HepG2 (cell line): ENCODE data around the gene FOCAD. TPM values are rescaled to one million over a fixed set of nuclear protein-coding genes. Genes with fewer than 3 reads are reported as not detected.

Experiments
- ATAC-seq: fragments of 200-7000 bp; cut with Tn5 transposase; 3 replicates; pipeline ENCODE4 v1.9.1; 2020; ENCODE audit warnings: mild to moderate bottlenecking, moderate library complexity
- Bru-seq: library from RNA; stranded (reverse); fragments of 400-500 nt; gene quantifications from one replicate; lab custom pipeline; 2021; lab: Mats Ljungman, UMichigan
- BruChase-seq, 2 experiments: library from RNA; stranded (reverse); fragments of 400-500 nt; gene quantifications; one replicate each; lab custom pipeline; 2021; lab: Mats Ljungman, UMichigan
- BruUV-seq: library from RNA; stranded (reverse); fragments of 400-500 nt; replicated peaks from 2 replicates; lab custom pipeline; 2021; lab: Mats Ljungman, UMichigan
- CTCF ChIA-PET: fragments of 300-600 bp; formaldehyde crosslinking; extraction: SDS; loops from one replicate; lab custom pipeline; 2021; ENCODE audit warnings: low total read pairs, inconsistent platforms, low intra/inter-chr PET ratio; lab: Yijun Ruan, JAX
- POLR2A ChIA-PET: fragments of 350-600 bp; sonication (Branson Sonifier 250); formaldehyde crosslinking; loops from one replicate; lab custom pipeline; 2020; ENCODE audit warnings: antibody characterized with exemption, inconsistent platforms; lab: Yijun Ruan, JAX
- DNase-seq: peaks from one replicate; pipeline ENCODE4 v3.0.0-alpha.2; 2015; ENCODE audit warnings: low spot score
- FAIRE-seq: peaks from 3 replicates; lab custom pipeline; 2011; peaks lifted over from hg19 to GRCh38; lab: Jason Lieb, UNC
- H2AFZ ChIP-seq: one replicate; pipeline ENCODE4 v1.6.1; 2011; ENCODE audit warnings: low read length, inconsistent platforms
- H3K27ac ChIP-seq: fragments of 300-600 bp; 3 replicates; pipeline ENCODE4 v1.8.0; 2011; ENCODE audit warnings: mixed run types, mild to moderate bottlenecking, mixed read lengths, low read length, inconsistent platforms; ENCODE audit not compliant: insufficient read depth; ENCODE audit errors: extremely low read length
- H3K27me3 ChIP-seq, 2 experiments: fragments of 200-600 bp in 1 of 2; 2 replicates in 1 of 2; 3 replicates in 1 of 2; pipeline versions ENCODE4 v1.6.0 to v1.8.0; 2011; ENCODE audit warnings: low read length in 2 of 2, mild to moderate bottlenecking in 2 of 2, moderate library complexity in 2 of 2, inconsistent platforms in 1 of 2; ENCODE audit not compliant: insufficient read depth in 2 of 2, control insufficient read depth in 1 of 2
- H3K36me3 ChIP-seq, 2 experiments: fragments of 200-600 bp in 1 of 2; replicated peaks in 1 of 2; 2 replicates in 1 of 2; 3 replicates in 1 of 2; pipeline versions ENCODE4 v1.5.1 to v1.8.0; 2011; ENCODE audit warnings: low read length in 2 of 2, inconsistent platforms in 1 of 2; ENCODE audit not compliant: insufficient read depth in 2 of 2, control insufficient read depth in 1 of 2
- H3K4me1 ChIP-seq: 2 replicates; pipeline ENCODE4 v1.5.1; 2012; ENCODE audit warnings: low read length, inconsistent platforms; ENCODE audit not compliant: insufficient read depth
- H3K4me2 ChIP-seq: 2 replicates; pipeline ENCODE4 v1.6.0; 2011; ENCODE audit warnings: low read depth, low read length, inconsistent platforms
- H3K4me3 ChIP-seq, 3 experiments: fragments of 200-600 bp in 1 of 3; sonication (generic), shearing (Covaris generic) in 1 of 3; replicated peaks in 1 of 3; 2 replicates each; pipeline ENCODE4 v1.5.1; 2011 to 2016; ENCODE audit warnings: low read length in 3 of 3, inconsistent platforms in 2 of 3, low read depth in 2 of 3, mild to moderate bottlenecking in 2 of 3, control low read depth in 1 of 3, mixed read lengths in 1 of 3; ENCODE audit not compliant: insufficient read depth in 1 of 3
- H3K79me2 ChIP-seq: one replicate; pipeline ENCODE4 v1.6.1; 2011; ENCODE audit warnings: low read length, inconsistent platforms; ENCODE audit not compliant: insufficient read depth
- H3K9ac ChIP-seq: 2 replicates; pipeline ENCODE4 v1.6.0; 2011; ENCODE audit warnings: mild to moderate bottlenecking, low read depth, low read length, inconsistent platforms; ENCODE audit not compliant: insufficient read depth
- H3K9me3 ChIP-seq: 2 replicates; pipeline ENCODE4 v1.5.1; 2012; ENCODE audit warnings: mild to moderate bottlenecking, low read length
- H4K20me1 ChIP-seq: 2 replicates; pipeline ENCODE4 v1.6.0; 2011; ENCODE audit warnings: inconsistent platforms, mild to moderate bottlenecking, low read length, moderate library complexity; ENCODE audit not compliant: insufficient read depth
- GATAD1 ChIP-seq: IDR thresholded peaks from 2 replicates; pipeline ENCODE4 v1.6.1; 2016; ENCODE audit warnings: missing genetic modification reagents, missing compliant biosample characterization
- KDM1A ChIP-seq: IDR thresholded peaks from 2 replicates; pipeline ENCODE4 v1.6.1; 2016; ENCODE audit warnings: missing compliant biosample characterization
- MTF1 ChIP-seq: sonication (generic); formaldehyde crosslinking; IDR thresholded peaks from 2 replicates; pipeline ENCODE4 v1.5.0; 2020; ENCODE audit warnings: missing genetic modification reagents
- SETDB1 ChIP-seq: sonication (generic); formaldehyde crosslinking; IDR thresholded peaks from 2 replicates; pipeline ENCODE4 v1.5.1; 2020; ENCODE audit warnings: missing genetic modification reagents, mild to moderate bottlenecking, borderline replicate concordance
- ZNF224 ChIP-seq: sonication (generic); formaldehyde crosslinking; IDR thresholded peaks from 2 replicates; pipeline ENCODE4 v1.5.0; 2020; ENCODE audit warnings: mild to moderate bottlenecking, missing genetic modification reagents
- ZNF317 ChIP-seq: sonication (generic); formaldehyde crosslinking; IDR thresholded peaks from 2 replicates; pipeline ENCODE4 v1.5.0; 2020; ENCODE audit warnings: mild to moderate bottlenecking, missing genetic modification reagents
- ZNF709 ChIP-seq: sonication (generic); formaldehyde crosslinking; IDR thresholded peaks from 2 replicates; pipeline ENCODE4 v1.5.0; 2020; ENCODE audit warnings: mild to moderate bottlenecking, missing genetic modification reagents
- ZNF839 ChIP-seq: sonication (generic); formaldehyde crosslinking; IDR thresholded peaks from 2 replicates; pipeline ENCODE4 v1.4.0; 2020; ENCODE audit warnings: missing genetic modification reagents, mild to moderate bottlenecking, borderline replicate concordance
- WGBS: methylation state at CpG from one replicate; pipeline ENCODE4 v1.1.6; 2017; ENCODE audit warnings: low lambda C conversion rate; 5-methylcytosine and 5-hydroxymethylcytosine counted together
- in situ Hi-C: cut with HindIII; loops from 2 replicates; pipeline ENCODE4 v1.10.0; 2017; ENCODE audit warnings: low pct_unique_long_range_greater_than_20kb; ENCODE audit not compliant: extremely low pct_ligation_motif_present
- intact Hi-C: fragments of 100-400 bp; cut with micrococcal nuclease; formaldehyde crosslinking; loops from one replicate; pipeline ENCODE4 v1.10.0; 2022; ENCODE audit not compliant: unreplicated experiment
- long read RNA-seq, 2 experiments: library from RNA in 1 of 2; library from polyadenylated mRNA in 1 of 2; stranded (forward) in 1 of 2; unstranded in 1 of 2; transcript quantifications; one replicate each; pipeline ENCODE4 v2.0.0, GENCODE V29; 2019 to 2022
- polyA minus RNA-seq, 3 experiments: library from RNA; depleted of rRNA, polyadenylated mRNA; stranded (reverse); fragments of >200 nt; gene quantifications; 2 replicates each; pipeline ENCODE4 v1.2.3, GENCODE V29; 2011; ENCODE audit warnings: low replicate concordance in 1 of 3
- polyA plus RNA-seq, 8 experiments: library from polyadenylated mRNA; depleted of rRNA in 3 of 8; stranded (reverse) in 7 of 8; unstranded in 1 of 8; fragments of >200 nt; fragmentation: Illumina TruSeq in 4 of 8; extraction: Trizol in 4 of 8; gene quantifications; 2 replicates each; pipeline versions ENCODE4 v1.2.1 to v1.2.3, GENCODE V29; 2011 to 2016; ENCODE audit warnings: low read depth in 4 of 8, missing spikeins in 1 of 8, mixed read lengths in 1 of 8; ENCODE audit not compliant: insufficient read depth in 1 of 8
- total RNA-seq, 5 experiments: library from RNA; depleted of rRNA; stranded (reverse); fragments of >200 nt; fragmentation: Illumina TruSeq; extraction: Trizol; gene quantifications; 2 replicates each; pipeline ENCODE4 v1.2.3, GENCODE V29; 2016; ENCODE audit warnings: low read depth in 1 of 5
- TF ChIP-seq, protein P1 (sequence below): sonication (generic); formaldehyde crosslinking; IDR thresholded peaks from 2 replicates; pipeline ENCODE4 v1.5.1; 2020; ENCODE audit warnings: mild to moderate bottlenecking, moderate library complexity, missing genetic modification reagents

FOCAD gene, protein sequence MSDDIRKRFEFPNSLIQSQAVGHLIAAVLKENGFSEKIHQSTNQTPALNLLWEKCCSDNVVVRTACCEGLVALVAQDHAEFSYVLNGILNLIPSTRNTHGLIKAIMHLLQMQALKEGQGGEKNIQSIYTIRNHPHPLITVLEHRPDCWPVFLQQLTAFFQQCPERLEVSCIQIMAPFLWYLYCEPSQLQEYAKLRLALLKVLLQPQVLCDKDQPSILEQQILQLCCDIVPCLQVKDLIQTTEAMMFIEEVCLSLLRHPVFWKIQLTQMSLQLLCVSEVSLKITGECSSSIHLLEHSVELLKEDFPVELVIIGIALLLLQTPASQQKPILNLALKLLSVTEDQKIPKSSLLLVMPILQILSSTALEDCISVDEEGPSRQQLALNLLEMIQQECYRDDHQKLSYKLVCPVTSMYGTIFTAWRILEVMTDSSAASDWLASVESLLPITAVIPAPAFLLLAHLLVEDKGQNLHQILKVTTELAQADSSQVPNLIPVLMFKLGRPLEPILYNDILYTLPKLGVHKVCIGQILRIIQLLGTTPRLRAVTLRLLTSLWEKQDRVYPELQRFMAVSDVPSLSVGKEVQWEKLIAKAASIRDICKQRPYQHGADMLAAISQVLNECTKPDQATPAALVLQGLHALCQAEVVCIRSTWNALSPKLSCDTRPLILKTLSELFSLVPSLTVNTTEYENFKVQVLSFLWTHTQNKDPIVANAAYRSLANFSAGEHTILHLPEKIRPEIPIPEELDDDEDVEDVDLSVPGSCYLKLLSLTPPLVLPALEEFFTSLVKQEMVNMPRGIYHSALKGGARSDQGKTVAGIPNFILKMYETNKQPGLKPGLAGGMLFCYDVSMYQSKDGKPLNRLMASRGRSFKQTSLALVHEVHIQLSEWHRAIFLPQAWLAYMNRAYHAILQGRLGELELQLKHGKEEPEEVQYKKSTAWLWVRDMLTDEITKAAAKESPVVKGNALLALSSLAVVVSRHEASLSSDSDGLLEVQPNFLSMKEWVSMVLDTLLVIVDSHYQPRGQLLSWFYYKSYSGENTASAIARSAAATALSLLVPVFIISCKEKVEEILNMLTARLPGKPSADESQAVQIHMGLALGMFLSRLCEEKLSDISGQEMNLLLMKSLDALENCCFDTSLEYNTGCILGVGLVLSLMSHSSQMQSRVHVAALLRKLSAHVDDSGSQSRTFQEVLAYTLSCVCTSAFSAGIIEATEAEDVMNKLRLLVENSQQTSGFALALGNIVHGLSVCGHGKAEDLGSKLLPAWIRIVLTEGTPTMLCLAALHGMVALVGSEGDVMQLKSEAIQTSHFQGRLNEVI (N-terminal part only)
- total RNA-seq (2016; rRNA removed; fragmentation: Illumina TruSeq; extraction: Trizol) (31.1 and 52.7 TPM in 2 replicates), polyA plus RNA-seq (2011; rRNA removed) (14.6 and 18.0 TPM in 2 replicates), polyA minus RNA-seq (2011; rRNA and poly(A)+ RNA removed; ENCODE audit: low replicate concordance) (107 and 126 TPM in 2 replicates), Bru-seq, nascent RNA (percentile 62 among the genes with signal in this experiment), BruChase-seq, experiment 1, labeled RNA remaining after a 6-hour chase (percentile 49 among the genes with signal in this experiment), BruChase-seq, experiment 2, labeled RNA remaining after a 2-hour chase (percentile 57 among the genes with signal in this experiment)
- total RNA-seq (2016; cell fraction: cytosol; rRNA removed; fragmentation: Illumina TruSeq; extraction: Trizol; ENCODE audit: low read depth): 26.3 and 27.6 TPM in 2 replicates
- 29.2 and 47.9 TPM in 2 replicates for total RNA-seq (2016; cell fraction: insoluble cytoplasmic fraction; rRNA removed; fragmentation: Illumina TruSeq; extraction: Trizol)
- total RNA-seq (2016; cell fraction: membrane; rRNA removed; fragmentation: Illumina TruSeq; extraction: Trizol): 25.4 and 36.7 TPM in 2 replicates
- total RNA-seq (2016; cell fraction: nucleus; rRNA removed; fragmentation: Illumina TruSeq; extraction: Trizol): 37.8 and 42.8 TPM in 2 replicates
- polyA plus RNA-seq (2011; cell fraction: cytosol; rRNA removed): 11.3 and 11.6 TPM in 2 replicates
- 19.6 and 24.6 TPM in 2 replicates for polyA plus RNA-seq (2011; cell fraction: nucleus; rRNA removed)
- polyA plus RNA-seq (2012): 9.1 and 11.1 TPM in 2 replicates
- polyA plus RNA-seq (2016; cell fraction: cytosol; fragmentation: Illumina TruSeq; extraction: Trizol; ENCODE audit: low read depth): 0.66 and 0.68 TPM in 2 replicates
- 20.9 and 21.6 TPM in 2 replicates for polyA plus RNA-seq (2016; cell fraction: insoluble cytoplasmic fraction; fragmentation: Illumina TruSeq; extraction: Trizol; ENCODE audit: low read depth)
- polyA plus RNA-seq (2016; cell fraction: membrane; fragmentation: Illumina TruSeq; extraction: Trizol; ENCODE audit: low read depth): 2.1 and 2.2 TPM in 2 replicates
- polyA plus RNA-seq (2016; cell fraction: nucleus; fragmentation: Illumina TruSeq; extraction: Trizol; ENCODE audit: insufficient read depth, low read depth): 12.2 and 12.4 TPM in 2 replicates
- 46.4 and 48.7 TPM in 2 replicates for polyA minus RNA-seq (2011; cell fraction: cytosol; rRNA and poly(A)+ RNA removed)
- polyA minus RNA-seq (2011; cell fraction: nucleus; rRNA and poly(A)+ RNA removed): 77.1 and 88.3 TPM in 2 replicates
- long read RNA-seq, experiment 1, partial matches to known transcripts: 4 of 6 reads
- long read RNA-seq, experiment 1, other reads (novel, unspliced or antisense): 2 of 6 reads
- long read RNA-seq, experiment 2, partial matches to known transcripts: 18 of 27 reads
- long read RNA-seq, experiment 2, other reads (novel, unspliced or antisense): 9 of 27 reads

DNA sequence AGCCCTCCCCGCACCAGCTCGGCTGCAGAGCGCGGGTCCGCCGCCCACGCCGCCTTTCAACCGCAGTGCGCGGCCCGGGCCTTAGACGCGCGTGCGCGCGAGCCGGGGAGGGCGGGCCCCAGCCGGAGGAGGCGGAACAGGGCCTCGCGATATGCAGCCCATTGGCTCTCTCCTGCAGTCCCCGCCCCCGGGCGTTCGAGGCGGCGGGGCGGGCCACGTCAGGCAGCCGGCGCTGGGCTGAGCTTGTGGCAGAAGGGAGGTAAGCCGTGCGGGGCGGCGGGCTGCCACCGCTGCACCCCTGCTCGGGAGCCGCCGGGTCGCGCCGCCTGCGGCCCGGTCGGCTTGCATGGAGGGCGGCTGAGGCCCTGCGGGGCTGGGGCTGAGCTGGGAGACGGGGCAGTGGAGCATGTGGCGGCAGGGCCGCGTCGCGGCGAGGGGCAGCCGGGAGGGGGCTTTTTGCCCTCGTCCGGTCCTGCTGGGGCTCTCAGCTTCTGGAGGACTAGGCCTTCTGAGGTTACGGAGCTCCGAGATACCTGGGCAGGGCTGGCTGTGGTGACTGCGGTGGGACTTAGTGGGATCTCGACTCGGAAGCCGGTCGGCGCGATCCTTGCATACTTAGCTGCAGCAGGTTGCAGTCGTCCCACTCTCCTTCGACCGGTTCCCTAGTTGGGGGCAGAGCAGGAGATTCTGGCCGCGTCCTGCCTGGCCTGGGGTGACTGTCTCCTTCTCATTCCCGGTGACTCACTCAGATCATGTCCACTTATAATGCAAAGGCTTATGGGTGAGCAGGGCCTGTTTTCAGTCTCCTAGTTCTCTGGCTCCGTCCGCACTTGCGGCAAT lies at the start of gene FOCAD:
TSS of gene FOCAD (plus strand) at position 225 of the 840 bp plus-strand sequence. CDS start 31,095 bp downstream, outside the sequence.
- H3K4me2 ChIP-seq: peak within 1 kb of the TSS; percentile 90
- POLR2A ChIA-PET: interaction anchor here (0.8 to 2.0 kb wide), 11 partner anchors 8 to 1454 kb away, joined by 3 to 30 read pairs (median 5); partner anchors contain the start of genes DENND4C and MLLT3
- peak within 1 kb of the TSS; percentile 97 for H3K9ac ChIP-seq
- no peaks in the 10 kb centered on the region for H3K36me3 ChIP-seq
- 3% methylated on average over 24 of the region's 78 CpGs for WGBS
- H4K20me1 ChIP-seq: no peaks in the 10 kb centered on the region
- in situ Hi-C loops (no loop called here), intact Hi-C loops (loop anchor here (1.0 to 10.0 kb wide), 6 partner anchors 8 to 327 kb away; no protein-coding TSS in a partner anchor)
- no peaks in the 10 kb centered on the region; a peak in 1 of 5 replicates for H3K27me3 ChIP-seq
- peak within 1 kb of the TSS; percentile 89 for H2AFZ ChIP-seq
- no TSS peak for BruUV-seq
- peaks cover 54% of the 10 kb centered on the region for H3K4me1 ChIP-seq
- FAIRE-seq: peak; percentile 8
- peak within 1 kb of the TSS; percentile 65 to 89 (median 88) for H3K4me3 ChIP-seq
- H3K9me3 ChIP-seq: no peaks in the 10 kb centered on the region
- peaks cover 41% of the 10 kb centered on the region for H3K79me2 ChIP-seq
- ATAC-seq: peak; percentile 99
- DNase-seq: peak; percentile 89
- H3K27ac ChIP-seq: peak within 1 kb of the TSS; percentile 91
- CTCF ChIA-PET: no interaction called here
- no peak for TF ChIP-seq SETDB1 (CRISPR knock-in tag)
- TF ChIP-seq ZNF709 (CRISPR knock-in tag): peak; percentile 55; the same call in 1 of the 2 replicates
- TF ChIP-seq ZNF317: 0 out of 2 replicates have a peak, but pooled peaks have one; percentile 19
- TF ChIP-seq, protein P1, sequence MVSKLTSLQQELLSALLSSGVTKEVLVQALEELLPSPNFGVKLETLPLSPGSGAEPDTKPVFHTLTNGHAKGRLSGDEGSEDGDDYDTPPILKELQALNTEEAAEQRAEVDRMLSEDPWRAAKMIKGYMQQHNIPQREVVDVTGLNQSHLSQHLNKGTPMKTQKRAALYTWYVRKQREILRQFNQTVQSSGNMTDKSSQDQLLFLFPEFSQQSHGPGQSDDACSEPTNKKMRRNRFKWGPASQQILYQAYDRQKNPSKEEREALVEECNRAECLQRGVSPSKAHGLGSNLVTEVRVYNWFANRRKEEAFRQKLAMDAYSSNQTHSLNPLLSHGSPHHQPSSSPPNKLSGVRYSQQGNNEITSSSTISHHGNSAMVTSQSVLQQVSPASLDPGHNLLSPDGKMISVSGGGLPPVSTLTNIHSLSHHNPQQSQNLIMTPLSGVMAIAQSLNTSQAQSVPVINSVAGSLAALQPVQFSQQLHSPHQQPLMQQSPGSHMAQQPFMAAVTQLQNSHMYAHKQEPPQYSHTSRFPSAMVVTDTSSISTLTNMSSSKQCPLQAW (CRISPR knock-in tag): no peak
- TF ChIP-seq ZNF224 (CRISPR knock-in tag): no peak
- no peak for TF ChIP-seq KDM1A (CRISPR knock-in tag)
- TF ChIP-seq MTF1 (CRISPR knock-in tag): no peak; the same call in 1 of the 2 replicates
- peak; percentile 36; the same call in 1 of the 2 replicates for TF ChIP-seq GATAD1 (CRISPR knock-in tag)
- TF ChIP-seq ZNF839 (CRISPR knock-in tag): no peak
